ENCODE measurements around the gene PRDM12. TPM values are rescaled to one million over a fixed set of nuclear protein-coding genes. Genes with fewer than 3 reads are reported as not detected.

The PRDM12 gene
- total and polyA plus RNA-seq, 2 experiments from 2014 or later: 0.11 TPM; not detected in 1

DNA sequence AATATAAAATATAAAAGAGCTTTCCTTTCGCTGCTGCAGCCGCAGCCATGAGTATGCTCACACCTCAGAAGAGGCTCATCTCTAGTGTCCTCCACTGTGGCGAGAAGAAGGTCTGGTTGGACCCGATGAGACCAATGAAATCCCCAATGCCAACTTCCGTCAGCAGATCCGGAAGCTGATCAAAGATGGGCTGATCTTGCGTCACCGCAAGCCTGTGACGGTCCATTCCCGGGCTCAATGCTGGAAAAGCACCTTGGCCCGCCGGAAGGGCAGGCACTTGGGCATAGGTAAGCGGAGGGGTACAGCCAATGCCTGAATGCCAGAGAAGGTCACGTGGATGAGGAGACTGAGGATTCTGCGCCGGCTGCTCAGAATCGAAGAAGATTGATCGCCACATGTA is 12.6 kb upstream of the PRDM12 start:
- H3K27me3 ChIP-seq (ENCODE audit: insufficient read depth): peaks cover 22% of the 10 kb centered on the region
- H3F3A ChIP-seq (replicated peaks; ENCODE audit: low read depth): no peaks in the 10 kb centered on the region
- H3K4me1 Mint-ChIP-seq: no peaks in the 10 kb centered on the region
- H3K27ac Mint-ChIP-seq: no peak overlapping the region
- no peaks in the 10 kb centered on the region for H4K20me1 ChIP-seq (replicated peaks; ENCODE audit: insufficient read depth)
- no peak overlapping the region for H3K4me3 ChIP-seq
- no peaks in the 10 kb centered on the region for H3K4me1 ChIP-seq (ENCODE audit: insufficient read depth)
- no peaks in the 10 kb centered on the region for H3K9me3 Mint-ChIP-seq
- H3K9me2 ChIP-seq (ENCODE audit: insufficient read depth): no peaks in the 10 kb centered on the region
- ATAC-seq: no peak
- no peak overlapping the region for H3K27ac ChIP-seq (ENCODE audit: low read depth)
- no peak overlapping the region for H2AFZ ChIP-seq
- DNase-seq (ENCODE audit: low spot score): no peak
- no peaks in the 10 kb centered on the region for H3K36me3 Mint-ChIP-seq (ENCODE audit: low read depth)
- peaks cover 33% of the 10 kb centered on the region for H3K27me3 Mint-ChIP-seq (ENCODE audit: insufficient read depth, low read depth, poor library complexity)
- TF ChIP-seq, protein P1, sequence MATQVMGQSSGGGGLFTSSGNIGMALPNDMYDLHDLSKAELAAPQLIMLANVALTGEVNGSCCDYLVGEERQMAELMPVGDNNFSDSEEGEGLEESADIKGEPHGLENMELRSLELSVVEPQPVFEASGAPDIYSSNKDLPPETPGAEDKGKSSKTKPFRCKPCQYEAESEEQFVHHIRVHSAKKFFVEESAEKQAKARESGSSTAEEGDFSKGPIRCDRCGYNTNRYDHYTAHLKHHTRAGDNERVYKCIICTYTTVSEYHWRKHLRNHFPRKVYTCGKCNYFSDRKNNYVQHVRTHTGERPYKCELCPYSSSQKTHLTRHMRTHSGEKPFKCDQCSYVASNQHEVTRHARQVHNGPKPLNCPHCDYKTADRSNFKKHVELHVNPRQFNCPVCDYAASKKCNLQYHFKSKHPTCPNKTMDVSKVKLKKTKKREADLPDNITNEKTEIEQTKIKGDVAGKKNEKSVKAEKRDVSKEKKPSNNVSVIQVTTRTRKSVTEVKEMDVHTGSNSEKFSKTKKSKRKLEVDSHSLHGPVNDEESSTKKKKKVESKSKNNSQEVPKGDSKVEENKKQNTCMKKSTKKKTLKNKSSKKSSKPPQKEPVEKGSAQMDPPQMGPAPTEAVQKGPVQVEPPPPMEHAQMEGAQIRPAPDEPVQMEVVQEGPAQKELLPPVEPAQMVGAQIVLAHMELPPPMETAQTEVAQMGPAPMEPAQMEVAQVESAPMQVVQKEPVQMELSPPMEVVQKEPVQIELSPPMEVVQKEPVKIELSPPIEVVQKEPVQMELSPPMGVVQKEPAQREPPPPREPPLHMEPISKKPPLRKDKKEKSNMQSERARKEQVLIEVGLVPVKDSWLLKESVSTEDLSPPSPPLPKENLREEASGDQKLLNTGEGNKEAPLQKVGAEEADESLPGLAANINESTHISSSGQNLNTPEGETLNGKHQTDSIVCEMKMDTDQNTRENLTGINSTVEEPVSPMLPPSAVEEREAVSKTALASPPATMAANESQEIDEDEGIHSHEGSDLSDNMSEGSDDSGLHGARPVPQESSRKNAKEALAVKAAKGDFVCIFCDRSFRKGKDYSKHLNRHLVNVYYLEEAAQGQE (IDR thresholded peaks at IDR 0.05; ENCODE audit: unreplicated experiment): no peak
- TF ChIP-seq, protein P2, sequence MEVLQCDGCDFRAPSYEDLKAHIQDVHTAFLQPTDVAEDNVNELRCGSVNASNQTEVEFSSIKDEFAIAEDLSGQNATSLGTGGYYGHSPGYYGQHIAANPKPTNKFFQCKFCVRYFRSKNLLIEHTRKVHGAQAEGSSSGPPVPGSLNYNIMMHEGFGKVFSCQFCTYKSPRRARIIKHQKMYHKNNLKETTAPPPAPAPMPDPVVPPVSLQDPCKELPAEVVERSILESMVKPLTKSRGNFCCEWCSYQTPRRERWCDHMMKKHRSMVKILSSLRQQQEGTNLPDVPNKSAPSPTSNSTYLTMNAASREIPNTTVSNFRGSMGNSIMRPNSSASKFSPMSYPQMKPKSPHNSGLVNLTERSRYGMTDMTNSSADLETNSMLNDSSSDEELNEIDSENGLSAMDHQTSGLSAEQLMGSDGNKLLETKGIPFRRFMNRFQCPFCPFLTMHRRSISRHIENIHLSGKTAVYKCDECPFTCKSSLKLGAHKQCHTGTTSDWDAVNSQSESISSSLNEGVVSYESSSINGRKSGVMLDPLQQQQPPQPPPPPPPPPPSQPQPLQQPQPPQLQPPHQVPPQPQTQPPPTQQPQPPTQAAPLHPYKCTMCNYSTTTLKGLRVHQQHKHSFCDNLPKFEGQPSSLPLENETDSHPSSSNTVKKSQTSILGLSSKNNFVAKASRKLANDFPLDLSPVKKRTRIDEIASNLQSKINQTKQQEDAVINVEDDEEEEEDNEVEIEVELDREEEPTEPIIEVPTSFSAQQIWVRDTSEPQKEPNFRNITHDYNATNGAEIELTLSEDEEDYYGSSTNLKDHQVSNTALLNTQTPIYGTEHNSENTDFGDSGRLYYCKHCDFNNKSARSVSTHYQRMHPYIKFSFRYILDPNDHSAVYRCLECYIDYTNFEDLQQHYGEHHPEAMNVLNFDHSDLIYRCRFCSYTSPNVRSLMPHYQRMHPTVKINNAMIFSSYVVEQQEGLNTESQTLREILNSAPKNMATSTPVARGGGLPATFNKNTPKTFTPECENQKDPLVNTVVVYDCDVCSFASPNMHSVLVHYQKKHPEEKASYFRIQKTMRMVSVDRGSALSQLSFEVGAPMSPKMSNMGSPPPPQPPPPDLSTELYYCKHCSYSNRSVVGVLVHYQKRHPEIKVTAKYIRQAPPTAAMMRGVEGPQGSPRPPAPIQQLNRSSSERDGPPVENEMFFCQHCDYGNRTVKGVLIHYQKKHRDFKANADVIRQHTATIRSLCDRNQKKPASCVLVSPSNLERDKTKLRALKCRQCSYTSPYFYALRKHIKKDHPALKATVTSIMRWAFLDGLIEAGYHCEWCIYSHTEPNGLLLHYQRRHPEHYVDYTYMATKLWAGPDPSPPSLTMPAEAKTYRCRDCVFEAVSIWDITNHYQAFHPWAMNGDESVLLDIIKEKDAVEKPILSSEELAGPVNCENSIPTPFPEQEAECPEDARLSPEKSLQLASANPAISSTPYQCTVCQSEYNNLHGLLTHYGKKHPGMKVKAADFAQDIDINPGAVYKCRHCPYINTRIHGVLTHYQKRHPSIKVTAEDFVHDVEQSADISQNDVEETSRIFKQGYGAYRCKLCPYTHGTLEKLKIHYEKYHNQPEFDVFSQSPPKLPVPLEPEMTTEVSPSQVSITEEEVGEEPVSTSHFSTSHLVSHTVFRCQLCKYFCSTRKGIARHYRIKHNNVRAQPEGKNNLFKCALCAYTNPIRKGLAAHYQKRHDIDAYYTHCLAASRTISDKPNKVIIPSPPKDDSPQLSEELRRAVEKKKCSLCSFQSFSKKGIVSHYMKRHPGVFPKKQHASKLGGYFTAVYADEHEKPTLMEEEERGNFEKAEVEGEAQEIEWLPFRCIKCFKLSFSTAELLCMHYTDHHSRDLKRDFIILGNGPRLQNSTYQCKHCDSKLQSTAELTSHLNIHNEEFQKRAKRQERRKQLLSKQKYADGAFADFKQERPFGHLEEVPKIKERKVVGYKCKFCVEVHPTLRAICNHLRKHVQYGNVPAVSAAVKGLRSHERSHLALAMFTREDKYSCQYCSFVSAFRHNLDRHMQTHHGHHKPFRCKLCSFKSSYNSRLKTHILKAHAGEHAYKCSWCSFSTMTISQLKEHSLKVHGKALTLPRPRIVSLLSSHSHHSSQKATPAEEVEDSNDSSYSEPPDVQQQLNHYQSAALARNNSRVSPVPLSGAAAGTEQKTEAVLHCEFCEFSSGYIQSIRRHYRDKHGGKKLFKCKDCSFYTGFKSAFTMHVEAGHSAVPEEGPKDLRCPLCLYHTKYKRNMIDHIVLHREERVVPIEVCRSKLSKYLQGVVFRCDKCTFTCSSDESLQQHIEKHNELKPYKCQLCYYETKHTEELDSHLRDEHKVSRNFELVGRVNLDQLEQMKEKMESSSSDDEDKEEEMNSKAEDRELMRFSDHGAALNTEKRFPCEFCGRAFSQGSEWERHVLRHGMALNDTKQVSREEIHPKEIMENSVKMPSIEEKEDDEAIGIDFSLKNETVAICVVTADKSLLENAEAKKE (CRISPR knock-in tag; IDR thresholded peaks at IDR 0.05): no peak
- TF ChIP-seq, protein P3, sequence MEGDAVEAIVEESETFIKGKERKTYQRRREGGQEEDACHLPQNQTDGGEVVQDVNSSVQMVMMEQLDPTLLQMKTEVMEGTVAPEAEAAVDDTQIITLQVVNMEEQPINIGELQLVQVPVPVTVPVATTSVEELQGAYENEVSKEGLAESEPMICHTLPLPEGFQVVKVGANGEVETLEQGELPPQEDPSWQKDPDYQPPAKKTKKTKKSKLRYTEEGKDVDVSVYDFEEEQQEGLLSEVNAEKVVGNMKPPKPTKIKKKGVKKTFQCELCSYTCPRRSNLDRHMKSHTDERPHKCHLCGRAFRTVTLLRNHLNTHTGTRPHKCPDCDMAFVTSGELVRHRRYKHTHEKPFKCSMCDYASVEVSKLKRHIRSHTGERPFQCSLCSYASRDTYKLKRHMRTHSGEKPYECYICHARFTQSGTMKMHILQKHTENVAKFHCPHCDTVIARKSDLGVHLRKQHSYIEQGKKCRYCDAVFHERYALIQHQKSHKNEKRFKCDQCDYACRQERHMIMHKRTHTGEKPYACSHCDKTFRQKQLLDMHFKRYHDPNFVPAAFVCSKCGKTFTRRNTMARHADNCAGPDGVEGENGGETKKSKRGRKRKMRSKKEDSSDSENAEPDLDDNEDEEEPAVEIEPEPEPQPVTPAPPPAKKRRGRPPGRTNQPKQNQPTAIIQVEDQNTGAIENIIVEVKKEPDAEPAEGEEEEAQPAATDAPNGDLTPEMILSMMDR (conservative IDR thresholded peaks at IDR 0.05; ENCODE audit: low read depth in 2 of 2): no peak
- no peaks in the 10 kb centered on the region for H3K79me2 ChIP-seq (replicated peaks; ENCODE audit: insufficient read depth)
- H3K4me3 Mint-ChIP-seq: no peak overlapping the region
- H3K36me3 ChIP-seq (ENCODE audit: insufficient read depth): no peaks in the 10 kb centered on the region
- H3K4me2 ChIP-seq: no peak overlapping the region

Measured in GM23338 (cell line).